NB4 (cell line): ENCODE measurements around the gene F9.

ENCODE experiments used
- TF ChIP-seq, protein P1 (sequence below): IDR thresholded peaks from 2 replicates; pipeline ENCODE4 v1.6.1; 2011; ENCODE audit warnings: low read depth, low read length
- TF ChIP-seq, protein P2 (sequence below): IDR thresholded peaks from one replicate; pipeline ENCODE4 v1.5.1; 2012; ENCODE audit warnings: low read depth, low read length

DNA sequence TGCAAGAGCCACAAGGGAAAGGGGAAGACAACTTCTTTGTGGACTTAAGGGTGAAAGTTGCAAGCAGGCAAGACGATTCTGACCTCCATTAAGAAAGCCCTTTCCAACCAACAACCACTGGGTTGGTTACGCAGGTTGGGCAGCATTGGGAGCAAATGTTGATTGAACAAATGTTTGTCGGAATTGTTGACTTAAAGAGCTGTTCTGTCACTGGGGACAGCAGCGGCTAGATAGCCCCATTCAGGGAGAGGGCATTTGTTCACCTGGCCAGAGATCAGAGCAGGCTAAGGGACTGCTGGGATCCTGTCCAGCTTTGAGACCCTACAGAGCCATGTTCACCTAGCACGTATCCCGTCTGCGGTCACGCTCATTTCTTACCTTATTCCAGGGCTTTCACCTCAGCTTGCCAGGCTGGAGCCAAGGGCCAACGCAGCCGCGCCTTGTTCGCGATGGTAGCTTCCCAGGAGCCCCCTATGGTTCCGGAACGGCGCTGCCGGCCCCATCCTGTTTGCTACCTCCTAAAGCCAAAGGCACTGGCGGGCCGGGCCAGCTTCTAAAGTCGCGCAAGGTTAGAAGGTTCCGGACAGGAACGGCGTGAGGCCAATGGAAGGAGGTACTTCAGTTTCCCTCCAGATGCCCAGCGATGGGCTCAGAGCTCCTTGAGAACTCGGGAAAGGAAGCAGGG is 24.6 kb downstream of the F9 start:
- TF ChIP-seq, protein P1, sequence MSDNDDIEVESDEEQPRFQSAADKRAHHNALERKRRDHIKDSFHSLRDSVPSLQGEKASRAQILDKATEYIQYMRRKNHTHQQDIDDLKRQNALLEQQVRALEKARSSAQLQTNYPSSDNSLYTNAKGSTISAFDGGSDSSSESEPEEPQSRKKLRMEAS = no peak
- TF ChIP-seq, protein P2, sequence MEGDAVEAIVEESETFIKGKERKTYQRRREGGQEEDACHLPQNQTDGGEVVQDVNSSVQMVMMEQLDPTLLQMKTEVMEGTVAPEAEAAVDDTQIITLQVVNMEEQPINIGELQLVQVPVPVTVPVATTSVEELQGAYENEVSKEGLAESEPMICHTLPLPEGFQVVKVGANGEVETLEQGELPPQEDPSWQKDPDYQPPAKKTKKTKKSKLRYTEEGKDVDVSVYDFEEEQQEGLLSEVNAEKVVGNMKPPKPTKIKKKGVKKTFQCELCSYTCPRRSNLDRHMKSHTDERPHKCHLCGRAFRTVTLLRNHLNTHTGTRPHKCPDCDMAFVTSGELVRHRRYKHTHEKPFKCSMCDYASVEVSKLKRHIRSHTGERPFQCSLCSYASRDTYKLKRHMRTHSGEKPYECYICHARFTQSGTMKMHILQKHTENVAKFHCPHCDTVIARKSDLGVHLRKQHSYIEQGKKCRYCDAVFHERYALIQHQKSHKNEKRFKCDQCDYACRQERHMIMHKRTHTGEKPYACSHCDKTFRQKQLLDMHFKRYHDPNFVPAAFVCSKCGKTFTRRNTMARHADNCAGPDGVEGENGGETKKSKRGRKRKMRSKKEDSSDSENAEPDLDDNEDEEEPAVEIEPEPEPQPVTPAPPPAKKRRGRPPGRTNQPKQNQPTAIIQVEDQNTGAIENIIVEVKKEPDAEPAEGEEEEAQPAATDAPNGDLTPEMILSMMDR = no peak
